ENCODE data around the gene NOX3.
"Not testable (repeated sequence)": the region's sequence is repeated elsewhere in the genome, so short reads cannot be mapped to it uniquely, and the experiment has no call there.

Gene NOX3, protein sequence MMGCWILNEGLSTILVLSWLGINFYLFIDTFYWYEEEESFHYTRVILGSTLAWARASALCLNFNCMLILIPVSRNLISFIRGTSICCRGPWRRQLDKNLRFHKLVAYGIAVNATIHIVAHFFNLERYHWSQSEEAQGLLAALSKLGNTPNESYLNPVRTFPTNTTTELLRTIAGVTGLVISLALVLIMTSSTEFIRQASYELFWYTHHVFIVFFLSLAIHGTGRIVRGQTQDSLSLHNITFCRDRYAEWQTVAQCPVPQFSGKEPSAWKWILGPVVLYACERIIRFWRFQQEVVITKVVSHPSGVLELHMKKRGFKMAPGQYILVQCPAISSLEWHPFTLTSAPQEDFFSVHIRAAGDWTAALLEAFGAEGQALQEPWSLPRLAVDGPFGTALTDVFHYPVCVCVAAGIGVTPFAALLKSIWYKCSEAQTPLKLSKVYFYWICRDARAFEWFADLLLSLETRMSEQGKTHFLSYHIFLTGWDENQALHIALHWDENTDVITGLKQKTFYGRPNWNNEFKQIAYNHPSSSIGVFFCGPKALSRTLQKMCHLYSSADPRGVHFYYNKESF

GRCh38 chr6:155455766-155456165 lies at the start of gene NOX3:
Gene NOX3, minus strand, starts transcription at chr6:155455839. Its CDS starts 39 bp downstream, at chr6:155455800.
- no peak for DNase-seq (ENCODE audit: insufficient read length, low spot score)
- no peak for FAIRE-seq

DNA sequence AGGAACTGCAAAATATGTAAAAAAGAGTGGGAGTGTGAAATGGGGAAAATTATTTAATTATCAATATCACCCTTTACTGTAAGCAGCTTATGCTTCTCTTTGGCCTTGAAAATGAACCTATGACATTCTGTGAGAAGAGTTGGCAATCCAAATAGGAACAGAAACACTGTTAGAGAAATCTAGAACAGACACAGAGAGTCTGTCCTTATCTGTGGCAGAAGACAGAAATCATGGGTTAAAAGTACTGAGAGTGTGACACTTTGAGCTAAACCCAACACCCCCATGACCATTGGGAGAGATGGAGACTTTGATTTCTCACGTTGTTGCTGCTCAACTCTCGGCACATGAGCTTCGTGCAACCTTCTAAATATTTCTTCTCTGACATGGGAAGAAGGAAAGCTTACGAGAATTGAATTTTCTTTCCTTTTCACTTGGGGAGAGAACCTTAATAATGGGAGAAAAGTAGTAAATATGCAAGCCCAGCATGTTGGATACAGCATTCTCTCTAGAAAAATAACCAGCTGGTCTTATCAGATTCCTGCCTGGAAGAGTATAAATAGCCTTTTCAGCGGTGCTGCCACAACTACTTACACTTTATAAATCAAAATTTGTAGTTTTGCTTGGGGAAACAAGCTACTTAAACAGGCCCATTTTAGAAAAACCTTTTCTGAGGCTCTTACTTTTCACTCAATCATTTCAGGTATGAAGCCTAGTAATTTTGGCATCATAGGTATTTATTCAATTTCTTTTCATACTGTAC lies 49.4 kb upstream of the NOX3 start:
- no peak for FAIRE-seq
- DNase-seq (ENCODE audit: insufficient read length, low spot score) = no peak

DNA sequence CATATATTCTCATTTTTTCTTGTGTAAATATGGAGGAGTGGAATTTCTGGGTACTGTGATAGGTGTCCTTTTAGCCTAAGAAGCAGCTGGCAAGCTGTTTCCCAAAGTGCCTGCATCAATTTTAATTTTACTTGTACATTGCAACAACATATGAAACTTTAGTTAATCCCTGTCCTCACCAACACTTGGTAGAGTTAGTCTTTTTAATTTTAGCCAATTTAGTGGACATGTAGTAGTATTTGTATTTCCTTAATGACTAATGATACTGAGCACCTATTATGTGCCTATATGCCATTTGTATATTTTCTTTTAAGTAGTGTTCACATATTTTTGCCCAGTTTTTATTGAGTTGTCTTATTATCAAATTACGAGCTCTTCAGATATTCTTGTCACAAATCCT lies 46.8 kb upstream of the NOX3 start:
- no peak for FAIRE-seq
- DNase-seq (ENCODE audit: insufficient read length, low spot score) = no peak

GRCh38 chr6:155499574-155499973 lies 43.9 kb upstream of the NOX3 start:
- no peak for FAIRE-seq
- DNase-seq (ENCODE audit: insufficient read length, low spot score) = no peak

DNA sequence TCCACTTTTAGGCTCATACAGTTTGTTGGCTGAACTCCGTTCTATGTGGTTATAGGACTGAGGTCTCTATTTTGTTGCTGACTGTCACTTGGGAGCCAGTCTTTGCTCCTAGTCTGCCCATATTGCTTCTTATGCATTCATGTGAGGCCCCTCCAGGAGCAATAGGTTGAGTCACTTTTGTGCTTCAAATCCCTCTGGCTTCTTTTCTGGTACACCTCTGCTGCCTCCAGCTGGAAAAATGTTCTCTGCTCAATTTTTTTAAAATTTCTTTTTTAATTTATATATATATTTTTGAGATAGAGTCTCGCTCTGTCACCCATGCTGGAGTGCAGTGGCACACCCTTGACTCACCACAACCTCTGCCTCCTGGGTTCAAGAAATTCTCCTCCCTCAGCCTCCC lies 42.7 kb upstream of the NOX3 start:
- FAIRE-seq (no peak), DNase-seq (ENCODE audit: insufficient read length, low spot score) (no peak)

DNA sequence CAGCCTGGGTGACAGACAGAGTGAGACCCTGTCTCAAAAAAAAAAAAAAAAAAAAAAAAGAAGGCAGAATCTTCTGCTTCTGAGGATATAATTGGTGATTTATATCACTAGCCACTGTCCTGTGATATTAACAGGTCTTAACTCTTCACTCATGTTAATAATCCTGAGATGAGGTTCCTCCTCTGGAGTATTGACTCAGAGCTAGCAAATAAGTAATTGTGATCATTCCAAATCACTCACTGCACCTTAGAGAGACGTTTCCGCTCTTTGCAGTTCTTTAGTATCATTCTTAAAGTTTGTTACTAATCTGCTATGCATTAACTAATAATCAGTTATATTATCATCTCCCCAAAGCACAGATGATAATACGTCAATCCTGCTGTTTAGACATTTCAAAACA lies 41.6 kb upstream of the NOX3 start:
- FAIRE-seq (no peak), DNase-seq (ENCODE audit: insufficient read length, low spot score) (no peak)

GRCh38 chr6:155495011-155495768 lies 39.6 kb upstream of the NOX3 start:
- DNase-seq (ENCODE audit: insufficient read length, low spot score) = peak; percentile 4
- FAIRE-seq = no peak

- DNase-seq (ENCODE audit: insufficient read length, low spot score) (peak; percentile 77), FAIRE-seq (no peak)
These were observed 38.1 kb upstream of the NOX3 start for GRCh38 chr6:155493694-155494143.

- FAIRE-seq = no peak
- DNase-seq (ENCODE audit: insufficient read length, low spot score) = no peak
These were observed 37.5 kb upstream of the NOX3 start for GRCh38 chr6:155493026-155493693.

DNA sequence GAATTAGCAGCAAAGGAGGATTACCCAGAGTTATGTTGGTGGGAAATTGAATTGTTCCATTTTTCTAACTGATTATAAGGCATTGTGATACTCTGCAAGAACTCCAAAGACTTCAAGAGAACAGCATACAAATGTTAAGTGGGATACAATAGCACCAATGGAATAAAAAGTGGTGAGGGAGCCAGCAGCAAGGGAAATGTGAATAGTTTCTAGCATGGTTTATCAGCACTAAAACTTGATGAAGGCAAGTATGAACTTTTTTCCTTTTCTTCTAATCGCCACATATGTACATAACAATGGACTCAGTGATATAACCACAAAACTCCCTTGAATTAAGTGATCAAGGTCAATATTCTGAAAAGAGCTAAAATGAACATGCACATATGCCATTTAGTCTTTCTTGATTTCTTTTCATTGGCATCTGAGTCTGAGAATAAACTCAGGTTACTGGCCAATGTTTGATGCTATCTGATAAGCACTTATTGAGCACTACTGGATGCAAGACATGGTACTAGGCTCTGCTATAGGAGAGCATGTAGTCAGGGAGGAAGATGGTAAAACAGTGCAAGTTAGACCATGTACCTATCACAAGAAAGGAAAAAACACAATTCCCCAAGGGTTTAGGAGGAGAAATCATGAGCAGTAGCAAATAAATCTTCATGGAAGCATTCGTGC lies 36.6 kb upstream of the NOX3 start:
- FAIRE-seq = no peak
- no peak for DNase-seq (ENCODE audit: insufficient read length, low spot score)

DNA sequence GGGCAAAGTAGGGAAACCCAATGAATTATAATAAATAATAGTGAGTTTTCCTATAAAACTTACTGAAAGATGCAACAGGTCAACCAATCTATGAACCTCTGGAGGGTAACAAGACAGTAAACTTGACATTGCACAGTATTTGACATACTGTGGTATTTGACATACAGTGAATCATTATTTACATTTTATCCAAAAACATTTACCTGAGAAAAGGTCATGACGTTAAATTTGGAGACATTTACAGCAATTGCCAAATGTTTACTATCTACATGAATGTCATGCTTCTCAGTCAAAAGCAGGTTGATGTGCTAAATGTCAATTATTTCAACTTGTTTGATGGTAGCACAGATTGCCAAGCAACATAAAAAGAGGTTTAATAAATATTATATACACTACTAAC lies 35.8 kb upstream of the NOX3 start:
- DNase-seq (ENCODE audit: insufficient read length, low spot score) = no peak
- FAIRE-seq = no peak

GRCh38 chr6:155488197-155488596 lies 32.6 kb upstream of the NOX3 start:
- not testable (repeated sequence) for FAIRE-seq; DNase-seq (ENCODE audit: insufficient read length, low spot score)

DNA sequence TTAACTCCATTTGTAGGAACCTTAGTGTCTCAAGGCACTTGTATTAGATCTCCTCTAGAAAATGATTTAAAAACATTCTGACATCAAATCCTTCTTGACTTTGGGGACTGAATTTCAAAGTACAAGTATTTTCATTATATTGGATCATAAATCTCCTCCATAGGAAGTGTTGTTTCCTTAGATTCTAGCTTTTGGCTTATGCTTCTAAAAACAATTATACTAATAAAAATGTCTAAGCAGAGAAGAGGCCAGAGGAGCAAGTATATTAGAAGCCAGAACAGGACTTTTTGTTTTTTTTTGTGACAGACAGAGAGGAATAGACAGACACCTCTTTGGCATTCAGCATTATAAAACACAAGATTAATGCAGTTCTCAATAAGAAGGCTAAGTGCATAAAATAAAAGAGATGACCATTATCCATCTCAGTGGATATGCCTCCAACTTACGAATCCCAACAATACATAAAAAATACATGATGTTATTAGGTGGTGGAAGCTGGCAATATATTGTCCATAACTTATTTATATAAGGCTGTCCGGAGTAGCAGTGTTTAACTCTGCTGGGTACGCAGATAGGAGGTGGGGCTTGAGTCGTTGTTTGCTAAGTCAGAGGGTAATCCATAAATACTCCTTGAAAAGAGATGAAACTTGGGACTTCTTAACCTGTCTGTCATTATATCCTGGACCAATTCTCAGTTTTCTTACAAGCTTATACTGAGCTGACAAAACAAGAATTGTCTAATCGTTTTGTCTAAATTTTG lies 31.9 kb upstream of the NOX3 start:
- no peak for FAIRE-seq
- DNase-seq (ENCODE audit: insufficient read length, low spot score) = no peak

GRCh38 chr6:155486721-155487294 lies 31.2 kb upstream of the NOX3 start:
- FAIRE-seq = no peak

DNA sequence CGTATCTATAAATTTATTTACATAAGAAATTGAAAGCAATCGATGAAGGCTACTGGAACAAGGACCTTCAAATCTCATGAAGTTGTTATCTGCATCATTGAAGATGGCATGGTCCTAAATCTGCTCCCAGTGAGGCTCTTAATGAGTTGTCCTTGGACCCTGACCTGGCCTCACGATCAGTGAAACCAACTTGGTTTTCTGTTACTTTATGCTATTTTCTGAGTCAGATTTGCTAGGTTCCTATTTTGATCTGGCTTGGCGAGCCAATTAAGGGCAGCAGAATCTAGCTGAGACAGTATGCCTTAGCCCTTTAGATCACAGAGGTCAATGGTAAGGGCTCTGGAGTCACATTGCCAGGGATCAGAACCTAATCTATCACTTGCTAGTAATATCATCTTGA lies 30.1 kb upstream of the NOX3 start:
- no peak for DNase-seq (ENCODE audit: insufficient read length, low spot score)
- FAIRE-seq = no peak

More at GRCh38 chr6:155486721-155487294, 31.2 kb upstream of the NOX3 start:
- DNase-seq (ENCODE audit: insufficient read length, low spot score) = no peak

DNA sequence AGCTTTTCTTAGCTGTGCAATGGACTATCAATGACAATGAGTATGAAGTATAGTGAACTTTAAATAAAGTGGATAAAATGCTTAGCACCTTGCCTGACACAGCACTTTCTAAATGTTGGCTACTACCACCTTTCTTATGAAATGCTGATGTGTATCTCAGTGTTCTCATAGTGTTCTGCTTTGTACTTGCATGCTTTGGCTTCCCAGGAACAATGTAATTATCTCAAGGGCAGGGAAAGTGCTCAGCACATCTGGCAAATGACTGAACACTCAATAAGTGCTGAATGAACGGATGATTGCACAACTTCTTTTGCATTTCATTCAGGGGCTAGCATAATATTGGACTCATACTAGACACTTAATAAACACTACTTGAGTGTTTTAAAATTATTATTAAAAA lies 28.2 kb upstream of the NOX3 start:
- DNase-seq (ENCODE audit: insufficient read length, low spot score) (no peak), FAIRE-seq (no peak)

- no peak for FAIRE-seq
- no peak for DNase-seq (ENCODE audit: insufficient read length, low spot score)
These were observed 25.6 kb upstream of the NOX3 start for GRCh38 chr6:155481215-155481614.

GRCh38 chr6:155473741-155474140 lies 18.1 kb upstream of the NOX3 start:
- DNase-seq (ENCODE audit: insufficient read length, low spot score) = no peak
- no peak for FAIRE-seq

DNA sequence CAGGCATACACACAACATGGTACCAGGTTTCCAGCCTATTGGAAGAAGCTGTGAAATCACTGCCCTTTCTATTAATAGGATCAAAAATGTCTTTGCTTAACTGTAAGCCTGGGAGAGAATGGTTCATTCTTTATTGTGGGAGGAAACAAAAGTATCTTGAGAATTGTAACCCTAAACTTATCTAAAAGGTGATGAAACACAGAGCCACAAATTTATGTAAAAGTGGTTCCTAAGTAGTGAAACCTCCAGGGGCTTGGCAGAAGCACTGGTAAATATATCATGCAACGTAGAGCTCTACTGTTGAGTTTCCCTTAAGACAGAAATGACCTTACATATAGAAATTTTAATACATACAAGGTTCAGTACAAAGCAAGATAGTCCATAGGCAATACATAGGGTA lies 17.2 kb upstream of the NOX3 start:
- no peak for DNase-seq (ENCODE audit: insufficient read length, low spot score)
- FAIRE-seq = no peak
